Activated naive CD8-positive, alpha-beta T cell (primary cell): ENCODE data around the gene NAE1.
"Not testable (repeated sequence)": the region's sequence is repeated elsewhere in the genome, so short reads cannot be mapped to it uniquely, and the experiment has no call there.

Experiments
- H3K27ac Mint-ChIP-seq: one replicate; pipeline ENCODE4 v1.8.0; 2021; ENCODE audit warnings: mixed read lengths
- H3K27me3 Mint-ChIP-seq: one replicate; pipeline ENCODE4 v1.8.0; 2021; ENCODE audit warnings: mixed read lengths
- H3K36me3 Mint-ChIP-seq: one replicate; pipeline ENCODE4 v1.8.0; 2021; ENCODE audit warnings: mixed read lengths
- H3K4me1 Mint-ChIP-seq: one replicate; pipeline ENCODE4 v1.8.0; 2021; ENCODE audit warnings: low read depth, mixed read lengths
- H3K4me3 Mint-ChIP-seq: one replicate; pipeline ENCODE4 v1.8.0; 2021; ENCODE audit warnings: mild to moderate bottlenecking, mixed read lengths
- H3K9me3 Mint-ChIP-seq: one replicate; pipeline ENCODE4 v1.8.0; 2021; ENCODE audit warnings: low read depth, mixed read lengths

NAE1 gene

DNA sequence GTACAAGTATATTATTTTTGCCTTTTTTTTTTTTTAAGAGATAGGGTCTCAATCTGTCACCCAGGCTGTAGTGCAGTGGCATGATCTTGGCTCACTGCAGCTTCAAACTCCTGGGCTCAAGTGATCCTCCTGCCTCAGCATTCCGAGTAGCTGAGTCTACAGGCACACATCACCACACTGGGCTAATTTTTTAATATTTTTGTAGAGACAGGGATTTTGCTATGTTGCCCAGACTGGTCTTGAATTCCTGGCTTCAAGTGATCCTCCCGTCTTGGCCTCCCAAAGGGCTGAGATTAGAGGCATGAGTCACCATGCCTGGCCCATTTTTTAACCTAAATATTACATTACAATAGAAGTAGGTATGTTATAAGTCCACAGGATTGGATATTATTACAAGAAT lies 32.6 kb downstream of the NAE1 start:
- Mint-ChIP-seq H3K4me1 (no peaks in the 10 kb centered on the region), H3K36me3 (no peaks in the 10 kb centered on the region), H3K4me3 (no peak overlapping the region), H3K27ac (no peak overlapping the region), H3K9me3 (no peaks in the 10 kb centered on the region), H3K27me3 (no peaks in the 10 kb centered on the region)

DNA sequence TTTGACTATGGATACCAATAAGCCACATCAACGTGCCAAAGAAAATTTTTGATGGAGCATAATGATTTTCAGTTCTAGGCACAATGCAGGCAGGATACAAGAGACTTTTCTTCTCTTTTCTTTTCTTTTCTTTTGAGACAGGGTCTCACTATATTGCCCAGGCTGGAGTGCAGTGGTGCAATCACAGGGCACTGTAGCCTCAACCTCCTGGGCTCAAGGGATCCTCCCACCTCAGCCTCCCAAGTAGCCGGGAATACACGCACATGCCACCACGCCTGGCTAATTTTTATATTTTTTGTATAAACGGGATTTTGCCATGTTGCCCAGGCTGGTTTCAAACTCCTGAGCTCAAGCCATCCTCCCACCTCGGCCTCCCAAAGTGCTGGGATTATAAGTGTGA lies 36.8 kb downstream of the NAE1 start:
- H3K9me3 Mint-ChIP-seq, H3K36me3 Mint-ChIP-seq, H3K4me3 Mint-ChIP-seq, H3K27ac Mint-ChIP-seq, H3K27me3 Mint-ChIP-seq, H3K4me1 Mint-ChIP-seq: not testable (repeated sequence)

DNA sequence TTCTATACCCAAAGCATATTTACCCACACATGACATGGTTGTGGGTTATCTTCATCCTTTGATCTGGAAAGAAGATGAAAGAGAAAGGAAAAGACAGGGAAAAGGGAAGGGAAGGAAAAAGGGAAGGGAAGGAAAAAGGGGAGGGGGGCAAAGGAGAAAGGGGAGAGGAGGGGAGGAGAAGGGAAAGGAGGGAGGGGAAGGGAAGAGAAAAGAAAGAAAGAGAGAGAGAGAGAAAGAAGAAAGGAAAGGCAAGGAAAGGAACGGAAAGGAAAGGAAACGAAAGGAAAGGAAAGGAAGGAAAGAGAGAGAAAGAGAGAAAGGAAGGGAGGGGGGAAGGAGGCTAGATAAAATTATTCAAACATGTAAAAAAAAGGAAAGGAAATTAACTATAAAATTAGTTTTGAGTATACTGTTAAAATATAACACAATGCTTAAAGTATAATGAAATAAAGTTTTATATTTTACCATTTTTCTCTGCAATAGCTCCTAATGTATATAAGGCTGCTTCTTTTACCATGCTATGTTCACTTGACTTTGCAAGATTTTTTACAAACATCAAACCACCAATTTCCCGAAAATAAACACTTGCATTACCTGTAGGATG lies 40.5 kb downstream of the NAE1 start:
- Mint-ChIP-seq H3K27ac (no peak overlapping the region), H3K4me3 (no peak overlapping the region), H3K36me3 (no peaks in the 10 kb centered on the region), H3K4me1 (no peaks in the 10 kb centered on the region), H3K27me3 (no peaks in the 10 kb centered on the region), H3K9me3 (no peaks in the 10 kb centered on the region)

DNA sequence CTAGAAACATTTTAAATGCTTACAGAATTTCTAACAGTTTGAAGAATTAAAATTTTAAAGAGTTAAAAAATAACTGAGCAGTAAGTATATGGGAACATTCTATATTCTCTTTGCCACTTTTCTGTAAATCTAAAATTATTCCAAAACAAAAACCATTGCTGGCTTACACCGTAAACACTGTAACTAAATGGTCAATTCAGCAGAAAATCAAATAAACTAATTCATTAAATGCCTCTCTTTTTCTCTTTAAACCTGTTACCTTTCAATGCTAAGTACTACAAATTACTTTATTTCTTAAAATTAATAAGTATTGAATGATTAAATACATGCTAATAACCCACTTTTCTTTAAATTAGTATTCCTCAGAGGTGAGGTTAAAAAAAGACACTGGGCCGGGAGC lies 43.3 kb downstream of the NAE1 start:
- H3K27ac Mint-ChIP-seq, result no peak overlapping the region
- H3K4me3 Mint-ChIP-seq, result no peak overlapping the region
- no peaks in the 10 kb centered on the region for H3K36me3 Mint-ChIP-seq
- no peaks in the 10 kb centered on the region for H3K27me3 Mint-ChIP-seq
- no peaks in the 10 kb centered on the region for H3K9me3 Mint-ChIP-seq
- no peaks in the 10 kb centered on the region for H3K4me1 Mint-ChIP-seq

DNA sequence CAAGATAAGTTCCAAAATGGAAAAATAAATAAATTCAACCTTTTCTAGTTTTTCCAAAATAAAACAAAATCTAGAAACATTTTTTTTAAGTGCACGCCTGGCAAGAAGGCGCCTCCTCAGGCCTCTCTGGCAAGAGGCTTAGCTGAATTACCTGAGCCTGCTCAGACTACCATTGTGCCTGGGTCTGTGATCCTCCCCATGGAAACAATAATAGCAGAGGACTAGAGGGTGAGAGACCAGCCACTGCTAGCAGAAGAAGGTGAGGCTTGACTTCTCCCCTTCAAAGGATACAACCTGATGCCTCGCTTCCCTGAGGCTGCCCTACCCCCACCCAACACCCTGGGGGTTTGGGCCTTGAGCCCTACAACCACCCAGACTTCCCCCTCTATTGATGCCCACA lies 44.2 kb downstream of the NAE1 start:
- Mint-ChIP-seq H3K27me3 (no peaks in the 10 kb centered on the region), H3K4me1 (no peaks in the 10 kb centered on the region), H3K9me3 (no peaks in the 10 kb centered on the region), H3K36me3 (no peaks in the 10 kb centered on the region), H3K27ac (no peak overlapping the region), H3K4me3 (no peak overlapping the region)

DNA sequence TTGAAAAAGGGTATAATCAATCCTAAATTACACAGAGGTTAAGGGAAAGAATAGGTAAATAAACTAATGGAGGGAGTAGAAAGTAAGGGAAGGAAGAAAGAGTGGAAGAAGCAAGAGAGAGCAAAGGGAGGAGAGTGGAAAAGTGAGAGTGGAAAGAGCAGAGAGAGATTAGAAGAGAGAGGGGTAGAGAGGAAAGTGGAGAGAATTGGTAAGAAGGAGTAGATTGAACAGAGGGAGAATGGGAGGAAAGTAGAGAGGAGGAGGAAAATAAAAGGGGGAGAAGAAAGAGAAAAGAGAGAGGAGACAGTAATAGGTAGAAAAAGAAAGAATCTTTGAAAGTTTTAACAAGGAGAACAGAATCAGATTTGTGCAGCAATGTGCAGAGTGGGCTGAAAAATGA lies 54.3 kb downstream of the NAE1 start:
- H3K4me3 Mint-ChIP-seq, result no peak overlapping the region
- H3K27ac Mint-ChIP-seq, result no peak overlapping the region
- no peaks in the 10 kb centered on the region for H3K27me3 Mint-ChIP-seq
- no peaks in the 10 kb centered on the region for H3K9me3 Mint-ChIP-seq
- H3K36me3 Mint-ChIP-seq, result peaks cover 13% of the 10 kb centered on the region
- no peaks in the 10 kb centered on the region for H3K4me1 Mint-ChIP-seq

DNA sequence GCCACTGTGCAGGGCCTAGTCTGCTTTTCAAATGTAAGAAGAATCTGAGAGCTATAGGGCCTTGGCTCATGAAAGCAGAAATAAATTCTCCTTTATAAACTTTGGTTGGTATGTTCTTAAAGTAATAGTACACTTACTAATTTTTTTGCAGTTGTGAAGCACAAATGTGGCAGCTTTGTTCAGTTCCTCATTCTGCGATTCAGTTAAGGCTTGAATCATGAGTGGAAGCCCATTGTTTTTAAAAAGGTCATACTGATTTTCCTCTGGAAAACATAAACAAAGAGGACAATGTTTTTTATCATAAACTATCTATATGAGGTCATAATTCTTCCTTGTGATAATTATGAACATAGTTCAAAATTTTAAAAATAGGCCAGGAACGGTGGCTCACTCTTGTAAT lies 55.8 kb downstream of the NAE1 start:
- H3K27ac Mint-ChIP-seq, result no peak overlapping the region
- H3K4me1 Mint-ChIP-seq, result no peaks in the 10 kb centered on the region
- peaks cover 13% of the 10 kb centered on the region for H3K36me3 Mint-ChIP-seq
- no peak overlapping the region for H3K4me3 Mint-ChIP-seq
- H3K27me3 Mint-ChIP-seq, result no peaks in the 10 kb centered on the region
- no peaks in the 10 kb centered on the region for H3K9me3 Mint-ChIP-seq

DNA sequence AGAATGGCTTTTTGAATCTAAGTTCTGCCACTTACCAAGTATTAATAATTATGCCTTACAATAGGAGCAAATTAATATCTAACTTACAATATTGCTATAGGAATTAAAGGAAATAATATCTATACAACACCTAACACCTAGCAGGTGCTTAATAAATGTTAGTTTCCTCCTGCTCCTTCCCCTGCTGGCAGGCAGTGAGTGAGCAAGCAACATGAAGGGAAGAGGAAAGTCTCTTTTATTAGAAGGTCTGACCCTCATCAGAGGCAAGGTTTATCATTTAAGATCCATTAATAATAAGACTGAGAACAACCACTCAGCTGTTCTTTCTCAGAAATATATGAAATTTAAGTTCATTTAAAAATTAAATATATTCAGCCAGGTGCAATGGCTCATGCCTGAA lies 72.7 kb downstream of the NAE1 start:
- no peaks in the 10 kb centered on the region for H3K9me3 Mint-ChIP-seq
- no peak overlapping the region for H3K27ac Mint-ChIP-seq
- no peak overlapping the region for H3K4me3 Mint-ChIP-seq
- H3K36me3 Mint-ChIP-seq, result no peaks in the 10 kb centered on the region
- peaks cover 1% of the 10 kb centered on the region for H3K27me3 Mint-ChIP-seq
- no peaks in the 10 kb centered on the region for H3K4me1 Mint-ChIP-seq

DNA sequence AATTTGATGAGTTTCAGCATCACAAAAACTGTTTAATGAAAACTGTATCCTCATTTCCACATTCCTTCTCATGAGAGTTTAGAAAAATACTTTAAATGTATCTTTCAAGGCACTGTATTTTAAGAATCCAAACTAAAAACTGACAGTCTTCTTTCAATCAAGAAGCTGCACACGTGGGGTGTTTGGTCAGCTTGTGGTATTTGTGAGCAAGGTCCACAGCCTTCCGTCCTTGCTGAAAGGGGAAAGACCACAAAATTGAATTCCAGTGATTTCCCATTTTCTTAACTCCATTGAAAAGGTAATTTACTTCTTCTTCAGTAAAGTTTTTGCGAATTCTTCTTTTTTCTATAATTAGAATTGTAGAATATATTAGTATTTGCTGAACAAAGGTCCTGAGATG lies 76.0 kb downstream of the NAE1 start:
- no peaks in the 10 kb centered on the region for H3K9me3 Mint-ChIP-seq
- no peak overlapping the region for H3K4me3 Mint-ChIP-seq
- H3K27ac Mint-ChIP-seq, result no peak overlapping the region
- peaks cover 16% of the 10 kb centered on the region for H3K4me1 Mint-ChIP-seq
- H3K36me3 Mint-ChIP-seq, result no peaks in the 10 kb centered on the region
- peaks cover 3% of the 10 kb centered on the region for H3K27me3 Mint-ChIP-seq

DNA sequence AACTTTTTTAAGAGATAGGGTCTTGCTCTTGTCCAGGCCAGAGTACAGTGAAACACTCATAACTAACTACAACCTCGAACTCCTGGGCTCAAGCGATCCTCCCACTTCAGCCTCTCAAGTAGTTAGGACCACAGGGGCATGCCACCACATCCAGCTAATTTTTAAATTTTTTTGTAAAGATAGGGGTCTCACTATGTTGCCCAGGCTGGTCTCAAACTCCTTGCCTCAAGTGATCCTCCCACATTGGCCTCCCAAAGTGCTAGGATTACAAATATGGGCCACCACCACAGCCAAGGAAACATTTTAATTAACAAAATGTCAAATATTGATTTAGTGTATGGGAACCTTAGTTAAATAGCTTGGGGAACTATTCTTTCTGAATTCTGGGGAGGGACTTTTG lies 76.6 kb downstream of the NAE1 start:
- no peak overlapping the region for H3K4me3 Mint-ChIP-seq
- peaks cover 22% of the 10 kb centered on the region for H3K4me1 Mint-ChIP-seq
- H3K27ac Mint-ChIP-seq, result no peak overlapping the region
- no peaks in the 10 kb centered on the region for H3K36me3 Mint-ChIP-seq
- no peaks in the 10 kb centered on the region for H3K9me3 Mint-ChIP-seq
- H3K27me3 Mint-ChIP-seq, result peaks cover 2% of the 10 kb centered on the region

DNA sequence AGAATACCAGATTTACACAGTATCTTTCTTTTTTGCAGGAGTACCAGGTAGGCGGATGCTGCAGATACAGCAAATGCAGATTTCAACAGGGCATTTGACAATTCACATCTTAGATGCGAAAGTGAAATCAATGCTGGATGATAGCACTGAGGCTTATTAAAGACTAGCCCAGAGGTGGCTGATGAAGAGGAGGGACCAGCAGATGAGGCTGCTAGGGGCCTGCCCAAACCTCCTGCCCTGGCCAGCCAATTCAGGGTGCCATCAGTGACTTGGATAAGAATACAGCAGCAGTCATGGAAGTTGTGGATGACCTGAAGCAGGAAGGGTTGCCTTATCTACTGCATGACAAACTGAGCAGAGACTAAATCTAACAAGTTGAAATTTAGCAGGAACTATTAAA lies 77.8 kb downstream of the NAE1 start:
- no peak overlapping the region for H3K4me3 Mint-ChIP-seq
- no peak overlapping the region for H3K27ac Mint-ChIP-seq
- H3K4me1 Mint-ChIP-seq, result peaks cover 32% of the 10 kb centered on the region
- H3K27me3 Mint-ChIP-seq, result peaks cover 1% of the 10 kb centered on the region
- no peaks in the 10 kb centered on the region for H3K36me3 Mint-ChIP-seq
- no peaks in the 10 kb centered on the region for H3K9me3 Mint-ChIP-seq
